Hindlimb muscle (tissue), 1 donor: ENCODE results near the gene RNF222. TPM values are rescaled to one million over a fixed set of nuclear protein-coding genes. Genes with fewer than 3 reads are reported as not detected.
A peak's percentile ranks its signal among the peaks of the same experiment; 100 is the strongest.
"Not testable (repeated sequence)": the region's sequence is repeated elsewhere in the genome, so short reads cannot be mapped to it uniquely, and the experiment has no call there.

ENCODE experiments used
- DNase-seq: peaks from one replicate; pipeline ENCODE4 v3.0.0-alpha.2; 2013
- polyA plus RNA-seq: library from polyadenylated mRNA; unstranded; fragments of 120-200 nt; gene quantifications from one replicate; pipeline ENCODE4 v1.2.1, GENCODE V29; 2013; ENCODE audit not compliant: insufficient read length

RNF222 gene
- polyA plus RNA-seq, 1 donor = 0.09 TPM

DNA sequence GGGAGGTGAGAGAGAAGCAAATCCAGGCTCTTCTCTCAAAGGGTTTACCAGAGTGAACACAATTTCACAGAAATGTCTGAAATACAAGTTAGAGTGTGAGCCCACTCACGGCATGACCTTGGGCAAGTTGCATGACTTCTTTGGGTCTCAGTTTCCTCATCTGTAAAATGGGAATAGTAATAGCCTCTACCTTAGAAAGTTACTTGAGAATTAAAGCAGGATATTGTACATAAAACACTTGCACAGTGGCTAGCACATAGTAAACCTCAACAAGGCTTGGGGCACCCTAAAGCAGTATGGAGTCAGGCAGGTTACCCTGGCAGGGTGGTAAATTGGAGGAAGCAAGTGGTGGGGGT is 13.2 kb upstream of the RNF222 start:
- no peak for DNase-seq

DNA sequence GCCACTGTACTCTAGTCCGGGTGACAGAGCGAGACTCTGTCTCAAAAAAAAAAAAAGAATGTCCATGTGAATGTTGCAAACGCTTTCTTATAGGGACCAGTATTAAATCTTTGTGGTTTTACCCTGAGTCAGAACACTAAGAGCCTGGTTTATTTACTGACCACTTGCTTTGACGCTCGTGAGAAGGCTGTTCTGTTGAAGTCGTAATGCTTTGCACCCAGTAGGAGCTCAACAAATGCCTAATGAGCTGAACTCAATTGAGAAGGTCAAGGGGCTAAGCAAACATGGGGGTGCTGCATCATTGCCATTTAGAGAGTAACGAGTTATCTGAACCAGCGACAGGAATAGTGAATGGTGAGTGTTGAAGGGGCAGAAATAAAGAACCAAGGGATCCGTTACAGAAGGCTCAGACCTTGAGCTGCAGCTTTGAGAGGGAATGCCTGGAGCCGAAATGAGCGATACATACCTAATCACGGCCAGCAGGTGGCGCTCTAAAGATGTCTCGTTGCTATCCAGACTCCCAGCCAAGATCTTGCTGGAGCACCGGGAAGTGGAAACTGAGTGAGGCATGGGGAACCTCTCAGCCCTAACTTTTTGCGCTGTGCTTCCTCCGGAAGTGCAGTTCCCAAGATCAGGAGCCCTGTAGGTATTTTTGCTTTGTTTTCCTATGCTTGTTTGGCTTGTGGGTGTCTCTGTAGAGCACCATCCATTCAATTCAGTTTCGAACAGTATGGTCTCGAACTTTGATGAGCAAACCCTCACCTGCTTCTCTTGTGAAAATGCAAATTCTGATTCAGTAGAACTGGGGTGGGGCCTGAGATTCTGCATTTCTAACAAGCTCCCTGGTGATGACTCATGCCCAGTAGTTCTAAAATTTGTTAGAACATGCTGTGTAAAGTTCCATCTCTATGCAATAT is 12.6 kb upstream of the RNF222 start:
- DNase-seq = peak; percentile 90

DNA sequence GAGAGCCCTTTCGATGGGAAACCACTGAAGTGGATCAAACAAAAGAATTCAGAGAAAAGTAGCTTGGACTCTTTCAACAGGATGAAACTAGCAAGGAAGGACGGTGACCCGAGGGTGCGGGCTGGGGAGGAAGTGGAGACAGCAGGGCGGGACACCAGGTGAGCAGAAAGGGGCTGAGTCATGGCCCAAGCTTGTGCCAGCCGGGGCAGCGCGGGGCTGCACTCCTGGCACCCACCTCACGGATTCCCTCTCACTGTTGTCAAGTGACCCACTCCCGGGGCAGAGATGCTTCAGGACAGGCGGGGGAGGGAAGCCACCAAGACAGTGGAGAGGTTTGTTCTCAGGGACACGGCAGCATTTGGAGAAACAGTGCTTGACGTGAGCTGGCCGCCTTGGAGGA is 10.7 kb upstream of the RNF222 start:
- DNase-seq = no peak

DNA sequence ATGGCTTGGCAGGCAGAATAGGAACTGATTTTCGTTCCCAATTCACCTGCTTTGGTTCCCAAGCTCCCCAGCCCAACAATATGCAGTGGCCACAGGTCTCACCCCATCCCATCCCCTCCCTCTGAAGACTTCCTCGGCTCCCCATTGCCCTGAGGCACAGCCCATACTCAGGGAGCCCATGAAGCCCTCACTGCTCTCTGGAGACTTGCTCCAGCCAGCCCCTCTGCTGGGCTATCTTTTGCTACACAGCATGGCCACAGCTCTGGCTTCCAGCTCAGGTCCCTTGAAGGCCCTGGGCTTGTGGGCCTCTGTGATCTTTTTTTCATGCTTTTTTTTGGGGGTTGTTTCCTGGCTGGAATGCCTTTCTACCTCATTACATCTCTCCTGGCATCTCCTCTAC is 8.5 kb upstream of the RNF222 start:
- DNase-seq = no peak

DNA sequence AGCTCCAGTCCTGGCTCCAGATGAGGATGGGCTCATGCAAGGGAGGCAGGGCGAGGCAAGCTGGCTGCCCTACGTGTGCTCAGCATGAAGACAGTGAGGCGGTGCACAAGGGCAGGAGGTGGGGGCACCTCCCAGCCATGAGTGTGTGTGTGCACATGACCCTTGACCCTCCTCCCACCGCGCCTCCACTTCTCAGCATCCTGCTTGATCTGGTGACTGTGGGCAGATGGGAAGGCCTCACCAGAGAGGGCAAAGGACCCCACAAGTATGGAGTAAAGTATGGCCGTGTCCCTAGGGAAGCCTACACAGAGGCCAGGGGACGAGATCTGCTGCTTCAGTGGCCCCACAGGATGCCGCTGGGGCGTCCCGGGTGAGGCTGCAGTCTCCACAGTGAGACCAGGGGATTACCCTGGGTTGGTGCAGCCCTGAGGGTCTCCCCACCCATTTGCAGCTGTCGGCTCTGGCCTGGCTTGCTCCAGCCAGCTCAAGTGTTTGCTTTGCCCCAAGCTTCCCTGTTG is 7.9 kb upstream of the RNF222 start:
- DNase-seq = no peak

DNA sequence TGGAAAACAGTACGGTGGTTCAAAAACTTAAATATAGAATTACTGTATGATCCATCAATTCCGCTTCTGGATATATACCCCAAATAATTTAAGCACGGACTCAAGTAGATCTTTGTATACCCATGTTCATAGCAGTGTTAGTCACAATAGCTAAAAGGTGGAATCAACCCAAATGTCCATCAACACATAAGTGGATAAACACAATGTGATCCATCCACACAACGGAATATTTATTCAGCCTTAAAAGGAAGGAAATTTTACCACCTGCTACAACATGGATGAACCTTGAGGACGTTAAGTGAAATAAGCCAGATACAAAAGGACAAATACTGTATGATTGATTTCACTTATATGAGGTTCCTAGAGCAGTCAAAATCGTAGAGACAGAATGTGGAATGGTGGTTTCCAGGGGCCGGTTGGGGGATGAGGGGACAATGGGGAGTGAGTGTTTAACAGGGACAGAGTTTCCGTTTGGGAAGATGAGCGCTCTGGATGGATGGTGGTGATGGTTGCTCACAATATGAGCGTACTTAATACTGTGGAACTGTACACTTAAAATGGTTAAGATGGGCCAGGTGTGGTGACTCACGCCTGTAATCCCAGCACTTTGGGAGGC is 5.4 kb upstream of the RNF222 start:
- no peak for DNase-seq

DNA sequence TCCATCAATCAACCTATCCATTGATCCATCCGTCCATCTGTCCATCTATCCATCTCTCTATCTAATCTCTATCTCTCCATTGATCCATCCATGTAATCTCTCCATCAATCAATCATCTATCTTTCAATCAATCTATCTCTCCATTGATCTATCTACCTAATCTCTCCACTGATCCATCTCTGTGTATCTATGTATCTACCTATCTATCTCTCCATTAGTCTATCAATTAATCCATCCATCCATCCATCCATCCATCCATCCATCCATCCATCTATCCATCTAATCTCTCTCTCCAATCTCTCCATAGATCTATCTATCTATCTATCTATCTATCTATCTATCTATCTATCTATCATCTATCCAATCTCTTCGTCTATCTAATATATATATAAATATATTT is 3.5 kb upstream of the RNF222 start:
- no peak for DNase-seq

DNA sequence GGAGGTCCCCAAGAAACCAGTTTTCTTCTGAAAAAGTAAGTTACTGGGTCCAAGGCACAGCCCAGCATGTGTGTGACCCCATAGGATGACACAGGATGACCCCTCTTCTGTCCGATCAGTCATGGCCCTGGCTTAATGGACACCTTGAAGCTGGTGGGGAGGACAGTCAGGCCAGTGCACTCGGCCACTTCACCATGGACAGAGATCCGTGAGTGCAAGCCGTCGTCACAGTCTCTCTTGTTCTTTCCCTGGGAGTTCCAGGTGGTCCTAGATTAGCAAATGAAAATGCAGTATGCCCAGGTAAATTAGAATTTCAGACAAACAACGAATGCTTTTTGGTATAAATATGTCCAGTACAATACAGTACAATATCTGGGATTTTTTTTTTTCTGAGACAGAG is 1.4 kb upstream of the RNF222 start:
- DNase-seq = no peak

DNA sequence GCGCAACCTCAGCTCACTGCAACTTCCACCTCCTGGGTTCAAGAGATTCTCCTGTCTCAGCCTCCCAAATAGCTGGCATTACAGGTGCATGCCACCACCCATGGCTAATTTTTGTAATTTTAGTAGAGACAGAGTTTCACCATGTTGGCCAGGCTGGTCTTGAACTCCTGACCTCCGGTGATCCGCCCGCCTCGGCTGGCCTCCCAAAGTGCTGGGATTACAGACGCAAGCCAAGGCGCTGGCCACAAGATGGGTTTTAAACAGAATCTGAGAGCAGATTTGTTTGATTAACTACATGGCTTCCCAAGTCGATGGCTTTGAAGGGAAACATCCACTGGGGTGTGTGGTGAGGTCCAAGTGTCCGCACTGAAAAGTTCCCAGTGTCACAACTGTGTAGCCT is 3.1 kb downstream of the RNF222 start:
- DNase-seq = not testable (repeated sequence)

DNA sequence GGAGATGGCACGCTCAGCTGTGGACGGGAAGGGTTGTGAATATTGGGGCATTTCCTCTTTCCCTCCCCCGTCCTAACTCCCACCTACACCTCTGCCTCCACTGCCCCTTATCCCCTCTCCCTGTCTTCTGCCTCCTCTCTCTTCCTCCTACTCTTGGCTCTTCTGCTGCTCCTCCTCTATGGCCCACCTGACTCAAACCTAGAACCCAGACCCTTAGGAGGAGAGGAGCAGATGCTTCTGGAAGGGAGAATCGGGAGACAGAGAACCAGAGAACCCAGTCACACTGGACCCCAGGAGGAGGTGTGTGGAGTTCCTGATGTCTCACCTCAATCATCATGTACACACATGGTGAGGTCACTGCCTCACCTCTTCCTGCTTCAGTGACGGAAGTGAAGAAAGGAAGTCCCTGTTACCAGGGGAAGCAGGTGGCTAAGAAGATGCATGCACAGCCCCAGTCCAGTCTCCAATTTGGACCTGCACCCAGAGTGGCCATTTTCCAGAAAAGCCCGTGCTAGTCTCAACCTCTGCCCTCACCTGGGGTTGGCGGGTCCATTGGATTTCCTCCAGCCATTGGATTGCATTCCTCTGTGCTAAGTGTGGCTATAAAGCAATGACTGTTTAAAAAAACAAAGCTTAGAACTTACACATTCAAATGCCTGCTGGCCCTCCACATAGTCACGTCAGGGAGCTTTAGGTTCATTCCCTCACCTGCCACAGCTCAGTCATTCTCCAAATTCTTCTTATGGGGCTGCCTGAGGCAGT is 4.0 kb downstream of the RNF222 start:
- DNase-seq = no peak

DNA sequence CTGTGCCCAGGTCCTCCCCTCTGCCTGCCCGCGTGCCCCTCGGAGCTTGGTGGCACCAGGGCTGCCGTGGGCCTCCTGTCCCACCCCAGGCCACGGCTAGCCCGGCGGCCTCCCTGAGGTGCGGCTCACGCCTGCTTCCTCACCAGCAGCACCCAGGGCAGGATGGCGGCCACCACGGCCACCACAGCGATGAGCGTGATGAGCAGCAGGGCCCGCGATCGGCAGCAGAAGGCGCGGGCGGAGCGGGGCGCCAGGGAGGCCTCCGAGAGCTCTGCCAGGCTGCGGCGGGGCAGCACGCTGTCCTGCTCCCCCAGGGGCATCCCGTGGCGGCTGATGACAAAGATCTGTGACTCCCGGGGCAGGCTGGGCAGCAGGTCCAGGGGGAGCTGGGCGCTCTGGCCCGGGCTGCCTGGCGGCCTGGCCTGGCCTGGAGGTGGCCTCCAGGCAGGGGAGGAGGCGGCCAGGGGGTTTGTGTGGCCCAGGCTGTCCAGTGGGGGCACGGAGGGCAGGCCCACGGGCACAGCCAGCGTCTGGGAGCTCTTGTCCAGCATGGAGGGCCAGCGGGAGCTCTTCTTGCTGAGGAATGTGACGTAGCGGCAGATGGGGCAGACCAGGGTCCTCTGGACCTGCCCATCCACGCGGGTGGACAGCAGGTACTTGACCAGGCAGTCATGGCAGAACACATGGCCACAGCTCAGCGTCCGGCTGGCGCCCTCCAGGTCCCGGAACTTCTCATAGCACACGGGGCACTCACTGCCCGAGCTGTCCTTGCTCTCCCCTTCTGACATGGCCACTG is 4.8 kb downstream of the RNF222 start:
- DNase-seq = no peak

DNA sequence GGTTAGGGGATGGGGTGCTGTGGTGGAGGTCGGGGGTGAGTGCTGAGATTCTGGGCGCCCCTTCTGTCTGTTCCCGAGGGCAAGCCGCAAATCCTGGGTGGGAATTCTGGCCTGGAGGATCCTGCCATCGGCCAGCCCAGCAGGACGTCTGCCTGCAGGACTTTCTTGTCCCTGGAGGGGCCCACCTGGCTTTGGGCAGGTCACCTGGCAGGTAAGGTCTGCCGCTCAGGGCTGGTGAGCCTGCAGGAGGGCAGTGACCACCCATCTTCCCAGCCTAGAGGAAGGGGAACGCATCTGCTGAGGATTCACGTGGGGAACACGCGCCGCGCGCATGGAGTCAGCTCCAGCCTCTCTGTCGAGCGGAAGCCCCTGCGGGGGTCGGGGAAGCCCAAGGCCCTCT is 5.4 kb downstream of the RNF222 start:
- DNase-seq = no peak

DNA sequence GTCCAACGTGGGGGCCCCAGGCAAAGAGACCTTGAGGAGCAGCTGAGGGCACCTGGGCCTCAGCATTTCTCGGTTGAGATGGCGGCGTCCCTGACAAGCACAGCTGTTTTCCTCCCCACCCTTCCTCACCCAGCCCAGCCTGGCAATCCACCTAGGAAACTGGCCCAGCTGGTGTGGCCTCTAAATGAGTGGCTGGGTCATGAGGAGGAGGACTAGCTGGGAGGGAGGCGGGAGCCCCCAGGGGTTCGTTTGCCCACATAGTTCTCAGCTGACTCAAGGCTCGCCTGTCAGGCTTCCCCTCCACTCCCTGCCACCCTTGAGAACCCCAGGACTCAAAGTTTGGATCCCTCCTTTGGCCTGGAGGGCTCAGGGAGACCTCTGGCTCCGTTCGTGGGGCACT is 5.9 kb downstream of the RNF222 start:
- DNase-seq = no peak

DNA sequence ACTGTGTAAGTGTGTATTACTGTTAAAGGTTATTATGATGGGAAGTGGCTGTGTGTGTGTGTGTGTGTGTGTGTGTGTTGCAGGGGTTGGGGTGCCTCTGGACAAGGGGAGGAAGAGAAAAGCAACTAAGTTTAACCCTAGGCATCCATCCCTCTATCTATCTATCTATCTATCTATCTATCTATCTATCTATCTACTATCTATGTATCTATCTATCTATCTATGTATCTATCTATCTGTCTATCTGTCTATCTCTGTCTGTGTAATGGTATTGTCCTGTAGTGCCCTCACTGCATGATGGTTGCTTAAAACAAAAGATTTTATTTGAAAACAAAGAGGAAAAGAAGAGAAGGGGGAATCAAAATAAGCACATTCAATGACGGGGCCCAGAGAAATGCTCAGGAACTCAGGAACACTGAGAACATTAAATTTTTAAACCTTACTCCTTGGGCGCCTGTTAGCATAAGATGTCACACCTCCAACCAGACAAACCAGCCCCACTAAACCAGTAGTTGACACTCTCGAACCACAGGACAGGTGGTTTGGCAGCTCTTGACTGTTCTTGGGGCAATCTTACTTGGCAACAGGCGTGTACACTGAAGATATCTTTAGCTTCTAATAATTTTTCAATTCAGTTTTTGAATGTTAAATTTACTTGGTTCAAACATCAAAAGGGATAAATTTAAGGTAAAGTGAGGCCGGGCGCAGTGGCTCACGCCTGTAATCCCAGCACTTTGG is 9.5 kb downstream of the RNF222 start:
- no peak for DNase-seq

DNA sequence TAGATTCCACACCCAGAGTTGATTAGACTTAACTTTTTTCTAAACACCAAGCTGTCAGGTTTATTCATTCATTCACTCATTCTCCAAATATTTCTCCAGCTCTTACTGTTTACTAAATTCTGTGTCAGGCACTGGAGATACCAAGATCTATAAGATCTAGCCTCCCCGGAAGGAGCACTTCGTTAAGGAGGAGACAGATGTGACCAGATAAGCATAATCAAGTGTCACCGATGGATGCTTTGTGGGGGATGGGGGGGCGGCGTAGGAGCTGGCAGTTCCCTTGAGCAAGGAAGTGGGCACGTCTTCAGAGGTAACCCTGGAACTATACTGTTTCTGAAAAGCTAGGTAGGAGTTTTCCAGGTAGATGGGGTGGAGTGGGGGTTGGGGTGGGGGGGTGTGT is 10.8 kb downstream of the RNF222 start:
- DNase-seq = no peak

DNA sequence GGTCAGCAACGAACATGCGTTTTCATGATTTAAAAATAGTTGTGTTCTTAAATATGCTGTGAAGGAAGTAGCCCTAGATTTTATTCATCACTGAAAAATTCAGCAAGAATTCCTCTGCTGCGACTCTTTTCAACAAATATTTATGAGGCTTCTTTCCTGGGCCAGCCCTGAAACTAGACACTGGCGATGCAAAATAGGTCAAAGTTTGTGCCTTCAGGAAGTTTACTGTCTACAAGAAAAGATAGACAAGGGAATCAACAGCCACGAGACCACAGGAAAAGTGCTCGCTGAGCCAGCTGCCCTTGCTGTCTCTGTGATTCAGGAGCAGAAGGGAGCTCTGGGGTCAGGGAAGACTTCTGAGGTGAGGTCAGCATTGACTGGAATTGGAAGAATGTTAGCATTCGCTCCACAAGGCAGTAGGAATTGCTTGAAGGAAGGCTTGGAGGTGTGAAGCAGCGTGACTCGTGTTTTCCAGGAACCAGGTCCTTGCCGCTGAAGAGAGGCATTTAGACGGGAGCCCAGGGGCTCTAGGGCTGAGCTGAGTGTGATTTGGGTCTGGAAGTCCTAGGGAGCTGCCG is 12.7 kb downstream of the RNF222 start:
- DNase-seq = no peak

DNA sequence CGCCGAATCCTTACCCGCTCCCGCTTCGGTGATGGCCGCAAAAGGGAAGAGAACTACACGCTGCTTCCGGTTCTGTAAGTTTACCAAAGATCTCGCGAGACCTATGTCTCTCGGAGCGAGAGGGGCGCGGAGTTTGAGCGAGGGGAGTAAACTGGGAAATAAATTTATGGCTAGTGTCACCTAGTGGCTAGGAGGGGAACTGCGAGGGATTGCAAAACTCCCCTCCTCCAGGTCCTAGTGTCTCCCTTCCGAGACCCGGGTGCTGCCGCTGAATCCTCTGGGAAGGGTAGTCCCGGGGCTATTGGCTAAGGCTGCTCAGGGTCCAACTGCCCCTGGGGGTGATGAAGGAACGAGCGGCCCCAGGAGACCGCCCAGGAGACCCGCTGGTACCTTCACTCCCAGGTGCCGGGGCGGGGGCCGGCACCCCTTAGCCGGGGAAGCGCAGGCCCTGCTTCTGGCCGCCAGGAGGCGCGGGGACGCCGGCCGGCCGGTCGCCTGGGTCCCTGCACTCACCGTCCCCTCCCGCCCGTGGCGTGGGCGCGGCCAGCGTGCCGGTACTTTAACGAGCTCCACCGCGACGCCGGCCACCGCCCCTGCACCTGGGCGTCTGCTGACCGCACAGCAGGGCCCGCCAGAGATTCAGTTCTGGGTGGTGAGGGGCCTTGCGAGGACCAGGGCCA is 14.3 kb downstream of the RNF222 start, which contains the start of gene RPL26:
Gene RPL26, minus strand, starts transcription at position 51 of the 680 bp plus-strand sequence. CDS start 883 bp downstream, outside the sequence.
- peak; percentile 95 for DNase-seq

DNA sequence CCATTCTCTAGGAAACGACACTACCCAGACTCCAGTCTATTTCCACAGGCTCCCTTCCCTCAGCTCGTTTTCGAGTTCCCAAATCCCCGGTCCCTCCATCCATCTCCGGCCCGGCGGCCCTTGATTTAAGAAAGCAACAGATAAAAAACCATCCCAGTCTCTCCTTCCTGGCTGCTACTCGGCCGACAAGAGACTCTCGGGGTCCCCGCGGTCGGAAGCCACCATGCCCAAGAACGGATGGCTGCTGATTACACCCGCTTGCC is 14.8 kb downstream of the RNF222 start:
- DNase-seq = no peak

DNA sequence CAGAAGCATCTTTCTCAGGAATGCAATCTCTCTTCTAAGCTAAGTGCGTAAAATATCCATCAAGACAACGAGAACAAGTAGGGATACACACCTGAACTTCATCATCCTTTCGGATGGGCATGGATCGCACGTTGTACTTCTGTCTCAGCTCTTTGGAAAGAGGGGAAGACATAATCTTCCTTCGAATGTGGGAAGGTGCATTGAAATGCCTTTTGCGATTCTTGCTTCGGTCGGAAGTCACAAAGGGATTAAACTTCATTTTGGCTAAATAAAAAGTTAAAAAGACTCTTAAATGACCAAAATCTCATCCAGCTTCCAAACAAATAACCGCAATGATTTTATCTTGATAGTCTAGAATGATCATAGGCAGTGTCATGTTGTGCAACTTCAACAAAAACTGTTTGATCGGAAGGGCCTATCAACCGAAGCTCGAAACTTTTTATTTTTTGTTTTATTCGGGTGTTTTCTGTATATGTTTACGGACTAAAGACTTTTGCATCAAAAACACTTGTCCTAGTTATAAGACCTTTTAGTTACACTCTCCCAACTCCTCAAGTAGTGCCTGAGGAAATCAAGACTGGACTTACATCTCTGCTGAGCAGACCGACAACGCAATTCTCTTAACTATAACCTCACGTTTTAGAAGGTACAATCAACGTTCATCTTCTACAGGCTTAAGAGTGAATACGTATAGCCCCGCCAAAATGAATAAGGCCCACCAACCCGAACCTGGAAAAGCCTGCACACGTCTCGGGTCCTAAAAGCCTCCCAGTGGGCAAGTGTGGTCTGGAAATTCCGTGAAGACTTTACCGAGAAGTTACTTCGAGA is 15.4 kb downstream of the RNF222 start:
- DNase-seq = no peak

DNA sequence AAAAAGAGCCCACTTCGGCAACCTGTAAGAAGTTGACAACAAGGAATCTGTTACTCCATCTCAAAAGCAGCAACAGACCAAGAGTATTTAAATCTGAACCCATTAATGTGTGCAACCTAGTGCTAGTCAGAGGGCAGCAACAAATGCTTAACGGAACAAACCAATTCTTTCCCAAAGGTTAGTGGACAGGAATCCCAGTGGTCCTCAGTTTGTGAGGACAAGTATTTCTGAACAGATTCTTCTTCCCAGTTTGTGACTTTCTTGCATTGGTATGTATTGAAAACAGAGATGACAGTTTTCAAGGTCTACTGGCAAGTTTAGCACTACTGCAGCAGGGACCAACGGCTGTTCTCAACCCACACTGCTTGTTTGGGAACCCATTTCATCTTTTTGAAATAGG is 17.6 kb downstream of the RNF222 start:
- DNase-seq = no peak
